AG04449 (cell line): ENCODE measurements around the gene ACYP2.
"Not testable (repeated sequence)": the region's sequence is repeated elsewhere in the genome, so short reads cannot be mapped to it uniquely, and the experiment has no call there.

Source experiments
- CTCF ChIA-PET: fragments of 350-600 bp; formaldehyde crosslinking; extraction: SDS; loops from one replicate; lab custom pipeline; 2021; ENCODE audit warnings: antibody characterized with exemption; lab: Yijun Ruan, JAX
- POLR2A ChIA-PET: fragments of 400-600, 350-600 bp; formaldehyde crosslinking; extraction: SDS; loops from one replicate; lab custom pipeline; 2020; ENCODE audit warnings: antibody characterized with exemption, inconsistent platforms; lab: Yijun Ruan, JAX
- DNase-seq: peaks from one replicate; pipeline ENCODE4 v3.0.0-alpha.2; 2010; ENCODE audit warnings: low read depth, low spot score
- H3K4me3 ChIP-seq: 2 replicates; pipeline ENCODE4 v1.5.1; 2011; ENCODE audit warnings: low read depth, mild to moderate bottlenecking, control low read depth, low read length
- TF ChIP-seq, protein P1 (sequence below): IDR thresholded peaks from one replicate; pipeline ENCODE4 v1.5.1; 2011; ENCODE audit warnings: mild to moderate bottlenecking, moderate library complexity, low read length, control low read depth, inconsistent platforms; ENCODE audit not compliant: insufficient read depth; ENCODE audit errors: missing control alignments

Gene ACYP2

DNA sequence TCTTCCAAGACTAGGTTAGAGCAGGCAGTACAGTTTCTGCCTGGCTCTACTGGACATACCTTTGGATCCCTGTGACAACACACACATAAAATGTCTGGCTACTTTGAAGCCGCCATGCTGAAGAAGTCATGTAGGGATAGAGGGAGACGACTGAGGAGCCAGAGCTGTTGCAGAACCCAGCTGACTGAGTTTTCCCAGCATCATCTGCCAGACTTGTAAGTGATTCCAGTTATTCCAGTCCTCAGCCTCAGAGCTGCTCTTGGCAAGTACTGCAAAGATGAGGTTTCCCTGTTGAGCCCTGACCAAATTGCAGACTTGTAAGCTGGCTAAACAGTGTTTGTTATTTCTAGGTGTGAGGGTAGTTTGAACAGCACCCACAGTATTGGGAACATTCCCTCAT, 172.1 kb downstream of the ACYP2 start:
- H3K4me3 ChIP-seq = no peak overlapping the region
- POLR2A ChIA-PET = no interaction called here
- CTCF ChIA-PET = no interaction called here
- DNase-seq = no peak
- TF ChIP-seq, protein P1, sequence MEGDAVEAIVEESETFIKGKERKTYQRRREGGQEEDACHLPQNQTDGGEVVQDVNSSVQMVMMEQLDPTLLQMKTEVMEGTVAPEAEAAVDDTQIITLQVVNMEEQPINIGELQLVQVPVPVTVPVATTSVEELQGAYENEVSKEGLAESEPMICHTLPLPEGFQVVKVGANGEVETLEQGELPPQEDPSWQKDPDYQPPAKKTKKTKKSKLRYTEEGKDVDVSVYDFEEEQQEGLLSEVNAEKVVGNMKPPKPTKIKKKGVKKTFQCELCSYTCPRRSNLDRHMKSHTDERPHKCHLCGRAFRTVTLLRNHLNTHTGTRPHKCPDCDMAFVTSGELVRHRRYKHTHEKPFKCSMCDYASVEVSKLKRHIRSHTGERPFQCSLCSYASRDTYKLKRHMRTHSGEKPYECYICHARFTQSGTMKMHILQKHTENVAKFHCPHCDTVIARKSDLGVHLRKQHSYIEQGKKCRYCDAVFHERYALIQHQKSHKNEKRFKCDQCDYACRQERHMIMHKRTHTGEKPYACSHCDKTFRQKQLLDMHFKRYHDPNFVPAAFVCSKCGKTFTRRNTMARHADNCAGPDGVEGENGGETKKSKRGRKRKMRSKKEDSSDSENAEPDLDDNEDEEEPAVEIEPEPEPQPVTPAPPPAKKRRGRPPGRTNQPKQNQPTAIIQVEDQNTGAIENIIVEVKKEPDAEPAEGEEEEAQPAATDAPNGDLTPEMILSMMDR = no peak

DNA sequence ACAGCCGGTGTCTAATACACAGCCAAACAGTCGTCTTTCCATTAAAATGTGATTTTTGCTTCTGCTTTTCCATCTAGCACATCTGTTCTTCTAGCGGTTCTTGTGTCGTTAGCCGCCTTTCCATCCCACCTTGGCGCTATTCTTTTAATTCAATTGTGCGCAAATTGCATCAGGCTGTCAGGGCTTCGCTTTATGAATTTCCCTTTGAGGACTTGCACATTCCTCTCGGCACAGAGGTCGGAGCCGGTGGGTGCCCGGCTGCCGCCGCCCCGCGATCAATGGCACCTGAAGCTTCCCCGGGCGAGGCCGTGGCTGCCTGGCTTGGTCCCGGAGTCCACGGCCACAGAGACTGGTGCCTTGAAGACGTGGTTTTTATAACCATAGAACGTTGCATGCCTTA, 174.5 kb downstream of the ACYP2 start:
- TF ChIP-seq, protein P1 = no peak
- DNase-seq = no peak
- ChIA-PET CTCF (interaction anchor here (1.1 kb wide), 1 partner anchor 235 kb away, joined by 3 read pairs; no protein-coding TSS in a partner anchor), POLR2A (no interaction called here)
- no peak overlapping the region for H3K4me3 ChIP-seq

DNA sequence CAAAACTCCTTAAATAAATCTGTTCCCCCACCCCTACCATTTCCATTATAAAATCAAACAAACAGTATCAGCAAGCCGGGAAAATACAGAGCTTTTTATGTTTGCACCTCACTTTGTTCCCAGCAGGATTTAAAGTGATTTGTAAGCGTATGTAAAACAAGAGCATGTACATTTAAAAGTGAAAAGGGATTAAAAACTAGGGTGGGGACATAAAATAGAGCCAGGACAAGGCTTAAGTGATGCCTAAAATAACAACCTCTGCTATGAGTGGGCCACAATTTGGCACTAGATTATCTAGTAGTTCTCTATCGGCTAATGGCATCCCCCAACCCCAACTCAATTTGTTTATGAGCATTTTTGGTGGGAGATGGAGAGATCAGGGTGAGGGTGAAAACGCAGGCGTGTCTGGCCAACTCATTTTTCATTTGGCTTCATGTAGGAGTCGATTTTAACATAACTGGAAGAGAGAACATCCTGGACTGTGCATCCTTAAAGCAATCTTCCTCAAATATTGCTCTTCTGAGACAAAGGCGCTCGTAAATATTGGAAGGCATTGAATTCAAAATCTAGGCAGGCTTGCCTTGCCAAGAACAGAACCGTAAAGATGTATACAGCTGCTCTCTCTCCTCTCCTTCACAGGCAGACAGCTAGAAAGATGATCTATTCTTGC, 175.1 kb downstream of the ACYP2 start:
- H3K4me3 ChIP-seq = no peak overlapping the region
- DNase-seq = no peak
- ChIA-PET CTCF (interaction anchor here (1.1 kb wide), 1 partner anchor 234 kb away, joined by 3 read pairs; no protein-coding TSS in a partner anchor), POLR2A (no interaction called here)
- TF ChIP-seq, protein P1 = no peak

DNA sequence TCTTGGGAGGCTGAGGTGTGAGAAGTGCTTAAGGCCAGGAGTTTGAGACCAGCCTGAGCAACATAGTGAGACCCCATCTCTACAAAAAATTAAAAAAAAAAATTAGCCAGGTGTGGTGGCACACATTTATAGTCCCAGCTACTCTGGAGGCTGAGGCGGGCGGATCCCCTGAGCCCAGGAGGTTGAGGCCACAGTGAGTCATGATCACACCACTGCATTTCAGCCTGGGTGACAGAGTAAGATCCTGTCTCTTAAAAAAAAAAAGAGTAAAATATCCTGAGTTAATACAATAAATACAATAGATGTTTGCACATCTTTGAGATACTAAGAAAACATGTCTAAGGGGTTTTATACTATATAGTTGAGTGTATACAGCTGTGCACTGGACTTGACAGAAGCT, 179.2 kb downstream of the ACYP2 start:
- DNase-seq, CTCF ChIA-PET, POLR2A ChIA-PET, H3K4me3 ChIP-seq: not testable (repeated sequence)

DNA sequence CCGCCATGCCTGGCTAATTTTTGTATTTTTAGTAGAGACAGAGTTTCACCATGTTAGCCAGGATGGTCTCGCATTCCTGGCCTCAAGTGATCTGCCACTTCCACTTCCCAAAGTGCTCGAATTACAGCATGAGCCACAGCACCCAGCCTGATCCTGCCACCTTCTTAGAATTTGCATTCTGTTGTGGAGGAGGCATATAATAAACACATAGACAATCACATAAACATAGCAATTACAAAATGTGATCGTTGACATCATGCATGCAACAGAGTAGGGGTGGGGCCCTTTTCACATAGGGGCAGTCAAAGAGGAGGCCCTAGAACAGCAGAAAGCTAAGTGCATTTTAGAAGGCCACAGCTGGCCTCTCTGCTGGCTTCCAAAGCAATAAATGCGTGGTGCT, 180.5 kb downstream of the ACYP2 start:
- POLR2A ChIA-PET = no interaction called here
- CTCF ChIA-PET = no interaction called here
- TF ChIP-seq, protein P1 = no peak
- no peak for DNase-seq
- no peak overlapping the region for H3K4me3 ChIP-seq

DNA sequence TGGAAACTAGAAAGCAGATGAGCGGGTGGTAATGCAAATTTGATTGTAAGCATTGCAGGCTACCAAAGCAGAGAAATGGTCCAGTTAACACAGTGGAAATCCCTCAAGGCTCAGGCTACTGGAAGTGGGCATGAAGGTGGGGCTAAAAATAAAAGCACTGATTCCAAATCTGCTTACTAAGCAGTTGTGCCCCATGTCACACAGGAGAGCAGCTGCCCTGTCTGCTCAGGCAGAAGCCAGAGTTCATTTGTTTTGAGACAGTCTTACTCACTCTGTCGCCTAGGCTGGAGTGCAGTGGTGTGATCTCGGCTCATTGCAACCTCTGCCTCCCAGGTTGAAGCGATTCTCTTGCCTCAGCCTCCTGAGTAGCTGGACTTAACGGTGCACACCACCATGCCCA, 183.1 kb downstream of the ACYP2 start:
- no peak overlapping the region for H3K4me3 ChIP-seq
- DNase-seq = no peak
- ChIA-PET POLR2A (no interaction called here), CTCF (no interaction called here)
- TF ChIP-seq, protein P1 = no peak

DNA sequence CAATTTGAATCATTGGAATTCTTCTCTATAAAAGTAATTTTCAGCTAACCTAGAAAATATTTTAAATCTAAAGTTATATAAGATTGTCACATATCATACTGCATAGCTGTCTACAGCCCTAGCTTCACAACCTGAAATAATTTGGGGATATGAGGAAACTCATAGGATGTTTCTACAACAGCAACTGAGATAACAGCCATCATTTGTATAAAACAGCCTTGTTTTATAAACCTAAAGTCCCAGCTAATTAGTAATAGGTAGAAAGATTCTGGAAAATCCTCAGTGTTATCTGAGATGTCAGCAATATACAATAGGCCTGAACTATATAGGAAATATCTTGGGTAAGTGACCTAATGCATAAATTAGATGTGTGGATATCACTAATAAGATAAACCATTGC, 188.2 kb downstream of the ACYP2 start:
- TF ChIP-seq, protein P1 = no peak
- CTCF ChIA-PET = interaction anchor here (1.4 to 1.6 kb wide), 2 partner anchors 10 to 20 kb away, joined by 3 to 5 read pairs; no protein-coding TSS in a partner anchor
- POLR2A ChIA-PET = no interaction called here
- no peak overlapping the region for H3K4me3 ChIP-seq
- DNase-seq = no peak
